Activated CD8-positive, alpha-beta memory T cell treated with anti-CD3 and anti-CD28 coated beads, Interleukin-2, amount 50 U/mL, for 4 hours (primary cell): ENCODE data around the gene TMEM74B.
"Not testable (repeated sequence)": the region's sequence is repeated elsewhere in the genome, so short reads cannot be mapped to it uniquely, and the experiment has no call there.

Experiments used
- DNase-seq: peaks from one replicate; pipeline ENCODE4 v3.0.0-alpha.2; 2020

Gene TMEM74B

DNA sequence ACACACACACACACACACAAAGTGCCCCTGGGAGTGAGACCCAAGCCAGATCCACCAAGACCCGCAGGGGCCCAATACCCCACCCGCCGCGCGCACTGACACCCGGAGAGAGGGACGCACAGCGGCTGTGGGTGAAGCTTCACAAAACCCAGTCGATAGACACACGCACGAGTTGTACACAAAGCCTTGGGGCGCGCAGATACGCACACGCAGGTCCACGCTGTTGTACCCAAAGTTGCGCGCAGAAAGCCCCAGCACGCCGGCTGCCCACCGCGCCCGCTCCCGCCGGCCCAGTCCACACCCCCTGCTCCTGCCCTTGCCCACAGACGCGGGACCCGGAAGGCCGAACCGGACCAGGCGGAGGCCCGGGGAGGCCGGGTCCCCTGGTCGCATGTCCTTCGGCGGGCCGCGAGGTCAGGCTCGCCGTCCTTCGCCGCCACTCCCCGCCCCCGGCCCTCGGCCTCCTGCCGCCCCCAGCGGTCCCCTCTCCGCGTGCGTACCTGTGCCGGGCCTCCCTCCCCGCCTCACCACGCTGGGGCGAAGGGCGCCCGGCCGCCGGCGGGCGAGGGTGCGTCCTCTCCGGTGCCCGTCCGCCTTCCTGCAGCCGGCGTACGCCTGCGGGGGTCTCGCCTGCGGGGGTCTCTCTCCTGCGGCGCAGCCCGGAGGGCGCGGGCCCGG is at the start of gene TMEM74B:
TMEM74B (minus strand) TSS at position 344 of the 678 bp plus-strand sequence. CDS start 1,180 bp downstream, outside the sequence.
- no peak for DNase-seq

DNA sequence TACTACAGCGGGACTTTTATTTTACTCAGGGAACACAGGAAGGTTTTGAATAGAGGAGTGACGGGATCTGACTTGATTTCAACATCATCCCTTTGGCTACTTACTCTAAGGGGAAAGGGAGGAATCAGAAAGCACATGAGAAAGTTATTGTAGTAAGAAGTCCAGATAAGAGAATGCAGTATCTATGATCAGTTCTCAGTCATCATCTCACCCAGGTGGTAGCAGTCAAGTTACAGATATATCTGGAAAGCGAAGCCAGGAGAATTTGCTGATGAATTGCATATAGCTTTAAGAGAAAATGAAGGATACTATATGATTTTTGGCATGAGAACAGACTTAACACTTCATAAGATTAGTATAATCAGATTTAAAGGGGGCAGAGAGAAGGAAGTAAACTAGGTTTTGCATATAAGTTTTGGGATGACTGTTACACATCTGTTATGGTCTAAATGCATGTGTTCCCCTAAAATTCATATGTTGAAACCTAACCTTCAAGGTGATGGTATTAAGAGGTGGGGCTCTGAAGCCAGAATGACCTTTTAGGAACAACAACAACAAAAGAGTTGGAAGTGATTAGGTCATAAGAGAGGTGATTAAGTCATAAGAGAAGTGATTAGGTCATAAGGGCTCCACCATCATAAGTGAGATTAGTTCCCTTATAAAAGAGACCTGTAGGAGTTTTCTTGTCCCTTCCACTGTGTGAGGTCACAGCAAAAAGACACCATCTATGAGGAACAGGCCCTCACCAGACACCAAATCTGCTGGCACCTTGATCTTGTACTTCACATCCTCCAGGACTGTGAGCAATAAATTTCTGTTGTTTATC is 47.7 kb upstream of the TMEM74B start:
- DNase-seq = no peak

DNA sequence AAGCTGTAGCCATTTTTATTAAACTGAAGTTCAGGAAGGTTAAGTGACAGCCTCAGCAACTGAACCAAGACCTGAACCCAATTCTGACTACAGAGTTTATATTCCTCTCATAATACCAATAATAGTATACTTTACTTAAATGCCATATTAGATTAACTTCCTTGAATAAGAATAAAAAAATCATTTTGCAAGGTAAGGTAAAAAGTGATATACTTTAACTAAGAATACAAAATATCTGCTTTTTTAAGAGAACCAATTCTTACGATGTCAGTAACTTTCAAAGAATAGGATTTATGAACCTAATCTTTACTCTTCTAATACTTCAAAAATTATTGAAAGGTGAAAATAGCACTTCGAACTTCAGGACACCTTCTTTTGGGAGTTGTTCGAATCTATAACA is 44.8 kb upstream of the TMEM74B start:
- no peak for DNase-seq

DNA sequence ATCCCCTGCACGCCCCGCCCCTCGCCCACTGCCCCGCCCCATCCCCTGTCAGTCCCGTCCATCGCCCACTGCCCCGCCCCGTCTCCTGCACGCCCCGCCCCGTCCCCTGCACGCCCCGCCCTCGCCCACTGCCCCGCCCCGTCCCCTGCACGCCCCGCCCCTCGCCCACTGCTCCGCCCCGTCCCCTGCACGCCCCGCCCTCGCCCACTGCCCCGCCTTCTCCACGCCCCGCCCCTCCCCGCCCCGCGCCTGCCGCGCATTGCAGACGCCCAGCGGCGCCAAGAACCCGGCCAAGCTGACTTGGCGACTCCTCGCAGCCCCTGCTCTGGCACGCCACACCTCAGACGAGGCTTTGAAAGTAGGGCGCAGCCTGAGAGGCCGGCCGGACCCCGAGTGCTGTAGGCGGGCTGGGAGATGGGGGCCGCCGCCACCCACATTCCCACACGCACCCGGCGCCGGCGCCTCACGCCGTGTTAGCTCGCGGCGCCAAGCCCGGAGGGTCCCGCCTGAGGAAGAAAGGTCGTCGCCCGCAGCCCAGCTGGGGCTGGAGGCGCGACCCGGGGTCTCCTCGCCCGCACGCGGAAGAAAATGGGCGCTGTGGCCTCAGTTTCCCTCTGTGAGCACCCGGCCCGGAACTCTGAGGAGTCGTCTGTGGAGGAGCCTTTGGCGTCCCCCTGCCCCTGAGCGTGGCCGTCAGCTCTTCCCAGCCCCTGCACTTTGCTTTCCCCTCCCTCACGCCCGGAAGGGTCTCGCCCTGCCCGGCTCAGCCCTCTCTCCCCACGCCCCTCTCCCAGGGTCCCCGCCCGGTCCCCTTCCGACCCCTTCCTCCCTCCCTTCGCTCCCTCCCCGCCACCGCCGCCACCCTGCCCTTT is 41.2 kb upstream of the TMEM74B start, which contains the start of gene RAD21L1:
RAD21L1 (plus strand) TSS at position 262 of the 872 bp plus-strand sequence. CDS start 2,410 bp downstream, outside the sequence.
- peak; percentile 73 for DNase-seq

DNA sequence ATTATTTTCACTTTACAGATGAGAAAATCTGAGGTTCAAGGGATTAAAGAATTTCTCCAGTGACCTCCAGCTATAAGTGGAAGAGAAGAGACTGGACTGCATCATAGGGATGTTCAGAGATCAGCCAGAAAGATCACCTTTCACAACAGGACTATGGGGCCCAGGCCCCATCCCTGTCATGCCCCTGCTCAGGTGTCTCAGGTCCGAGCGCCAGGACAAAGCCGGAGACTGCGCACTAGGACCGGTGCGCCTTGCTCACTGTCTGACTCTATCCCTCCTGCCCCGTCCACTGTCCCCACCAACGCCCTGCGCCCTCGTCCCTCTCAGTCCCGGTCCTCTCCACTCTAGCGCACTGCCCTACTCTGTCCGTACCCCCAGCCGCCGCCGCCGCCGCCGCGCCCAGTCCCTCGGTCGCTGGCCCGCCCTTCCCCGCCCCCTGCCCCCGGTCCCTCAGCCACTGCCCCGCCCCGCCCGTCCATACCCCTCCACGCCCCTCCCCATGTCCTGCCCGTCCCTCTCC is 40.5 kb upstream of the TMEM74B start:
- DNase-seq = no peak

DNA sequence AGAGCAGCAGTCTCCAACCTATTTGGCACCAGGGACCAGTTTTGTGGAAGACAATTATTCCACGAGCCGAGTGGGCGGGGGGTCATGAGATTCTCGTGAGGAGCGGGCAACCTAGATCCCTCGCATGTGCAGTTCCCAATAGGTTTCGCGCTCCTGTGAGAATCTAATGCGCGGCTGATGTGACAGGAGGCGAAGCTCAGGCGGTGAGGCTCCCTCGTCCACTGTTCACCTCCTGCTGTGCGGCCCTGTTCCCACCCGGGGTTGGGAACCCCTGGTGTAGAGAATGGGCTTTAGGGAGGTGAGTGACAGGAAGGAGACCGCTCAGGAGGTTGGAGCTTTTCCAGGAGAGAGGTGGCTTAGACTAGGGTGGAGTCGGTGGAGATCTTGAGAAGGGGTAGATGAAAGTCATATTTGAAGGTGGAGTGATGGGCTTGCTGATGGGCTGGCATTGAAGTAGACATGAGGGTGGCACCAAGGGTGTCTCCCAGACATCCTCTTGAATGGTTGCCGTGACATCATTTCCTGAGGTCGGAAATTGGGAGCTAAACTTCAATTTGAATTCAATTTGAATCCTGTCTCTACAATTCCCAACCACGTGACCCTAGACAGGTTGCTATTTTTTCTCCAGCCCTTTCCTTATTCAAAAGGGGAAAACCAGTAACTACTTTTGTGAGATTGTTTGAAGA is 39.6 kb upstream of the TMEM74B start:
- no peak for DNase-seq

DNA sequence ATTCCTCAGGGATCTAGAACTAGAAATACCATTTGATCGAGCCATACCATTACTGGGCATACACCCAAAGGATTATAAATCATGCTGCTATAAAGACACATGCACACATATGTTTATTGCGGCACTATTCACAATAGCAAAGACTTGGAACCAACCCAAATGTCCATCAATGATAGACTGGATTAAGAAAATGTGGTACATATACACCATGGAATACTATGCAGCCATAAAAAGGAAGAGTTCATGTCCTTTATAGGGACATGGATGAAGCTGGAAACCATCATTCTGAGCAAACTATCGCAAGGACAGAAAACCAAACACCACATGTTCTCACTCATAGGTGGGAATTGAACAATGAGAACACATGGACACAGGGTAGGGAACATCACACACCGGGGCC is 38.0 kb upstream of the TMEM74B start:
- not testable (repeated sequence) for DNase-seq

DNA sequence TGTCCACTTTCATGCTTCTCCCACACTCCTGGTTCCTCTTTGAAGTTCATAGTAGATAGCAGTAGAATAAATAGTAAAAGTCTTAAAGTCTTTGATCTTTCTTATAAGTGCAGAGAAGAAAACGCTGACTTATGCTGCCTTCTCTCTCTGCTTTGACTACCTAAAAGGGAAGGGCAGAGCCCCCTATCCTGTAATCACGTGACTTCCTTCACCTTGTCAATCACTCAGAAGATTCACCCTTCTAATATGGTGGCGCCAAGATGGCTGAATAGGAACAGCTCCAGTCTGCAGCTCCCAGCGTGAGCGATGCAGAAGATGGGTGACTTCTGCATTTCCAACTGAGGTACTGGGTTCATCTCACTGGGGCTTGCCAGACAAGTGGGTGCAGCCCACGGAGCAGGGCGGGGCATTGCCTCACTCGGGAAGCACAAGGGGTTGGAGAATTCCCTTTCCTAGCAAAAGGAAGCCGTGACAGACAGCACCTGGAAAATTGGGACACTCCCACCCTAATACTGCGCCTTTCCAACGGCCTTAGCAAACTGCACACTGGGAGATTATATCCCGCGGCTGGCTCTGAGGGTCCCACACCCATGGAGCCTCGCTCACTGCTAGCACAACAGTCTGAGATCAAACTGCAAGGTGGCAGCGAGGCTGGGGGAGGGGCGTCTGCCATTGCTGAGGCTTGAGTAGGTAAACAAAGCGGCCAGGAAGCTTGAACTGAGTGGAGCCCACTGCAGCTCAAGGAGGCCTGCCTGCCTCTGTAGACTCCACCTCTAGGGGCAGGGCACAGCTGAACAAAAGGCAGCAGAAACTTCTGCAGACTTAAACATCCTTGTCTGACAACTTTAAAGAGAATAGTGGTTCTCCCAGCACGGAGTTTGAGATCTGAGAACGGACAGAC is 32.0 kb upstream of the TMEM74B start:
- DNase-seq = not testable (repeated sequence)

DNA sequence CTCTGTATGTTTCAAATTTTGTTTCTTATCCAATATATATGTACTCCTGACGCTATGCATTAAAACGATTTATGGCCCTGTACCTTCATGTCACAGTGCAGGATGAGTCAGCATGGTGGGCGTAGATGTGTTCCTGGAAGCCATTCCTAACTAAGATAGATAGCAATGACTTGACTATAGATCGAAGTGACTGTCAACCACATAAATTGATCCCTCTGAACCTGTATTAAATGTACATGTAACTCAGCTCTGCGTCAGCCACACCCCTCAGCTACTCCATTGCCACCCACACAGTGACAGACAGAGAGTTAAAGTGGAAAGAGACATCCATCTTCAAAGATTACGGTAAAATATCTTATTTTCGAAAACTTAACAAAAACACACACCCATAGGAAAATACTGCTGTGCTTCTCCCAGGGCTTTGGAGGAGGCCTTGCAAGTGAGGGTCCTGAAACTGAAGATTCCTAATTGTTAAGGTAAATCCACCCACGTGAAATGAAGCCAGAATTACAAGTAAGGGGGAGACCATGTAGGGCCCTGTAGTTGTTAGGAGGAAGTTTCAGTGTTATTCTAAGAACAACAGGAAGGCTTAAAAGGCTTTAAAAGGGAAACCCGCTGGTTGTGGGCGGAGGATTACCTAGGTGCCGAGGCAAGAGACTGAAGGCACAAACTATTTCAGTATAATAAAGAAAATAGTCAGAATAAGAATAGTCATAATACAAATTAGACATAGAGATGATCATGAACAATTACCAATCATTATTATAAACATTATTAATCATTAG is 30.8 kb upstream of the TMEM74B start:
- DNase-seq = no peak

DNA sequence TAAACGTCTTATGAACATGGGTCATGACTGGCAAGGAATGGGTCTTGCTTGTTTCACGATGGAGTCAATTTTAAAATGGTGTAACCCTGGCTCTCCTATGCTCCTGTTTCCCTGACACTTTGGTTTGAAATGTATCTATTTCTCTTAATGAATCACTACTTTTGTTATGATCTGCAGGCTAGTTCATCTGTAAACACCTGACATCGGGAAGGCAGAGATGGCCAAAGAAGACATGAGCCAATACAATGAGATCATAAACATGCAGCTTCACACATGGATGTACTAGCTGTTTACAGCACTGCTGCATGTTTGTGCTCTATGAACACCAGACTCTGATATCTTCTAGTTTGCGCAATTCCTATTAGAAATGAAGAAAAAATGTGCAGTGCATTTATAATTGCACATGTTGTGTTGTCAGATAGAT is 30.1 kb upstream of the TMEM74B start:
- no peak for DNase-seq

DNA sequence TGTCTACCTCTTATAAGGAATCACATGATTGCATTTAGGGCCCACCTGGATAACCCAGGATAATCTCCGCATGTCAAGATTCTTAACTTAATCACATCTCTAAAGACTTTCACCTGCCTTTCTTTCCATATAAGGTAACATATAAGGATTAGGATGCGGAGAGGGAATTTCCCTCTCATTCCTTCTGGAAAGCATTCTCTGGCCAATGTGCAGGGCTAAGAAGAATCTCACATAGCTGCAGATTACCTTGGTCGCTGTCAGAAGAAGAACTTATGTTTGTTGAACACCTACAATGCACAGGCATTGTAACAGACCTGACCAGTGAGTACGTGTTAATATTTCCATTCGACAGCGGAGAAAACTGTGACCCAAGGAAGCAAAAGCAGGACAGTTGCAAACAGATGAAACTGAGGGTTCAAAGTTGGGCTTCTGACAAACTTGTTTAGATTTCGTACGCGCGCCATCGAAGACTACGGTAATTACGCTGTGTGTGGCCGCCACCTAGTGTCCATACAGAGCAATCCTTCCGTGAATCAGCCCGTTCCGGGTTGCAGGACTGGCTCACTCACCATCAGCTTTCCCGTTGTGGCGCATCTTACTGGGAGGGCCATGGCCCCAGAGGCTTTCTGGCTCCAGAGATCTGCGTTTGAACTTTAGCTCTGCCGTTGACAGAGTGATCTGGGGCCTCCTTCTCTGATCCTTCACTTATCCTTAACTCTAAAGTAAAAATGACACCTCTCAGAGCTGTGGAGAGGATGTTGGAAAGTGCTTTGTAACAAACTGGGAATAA is 28.0 kb upstream of the TMEM74B start:
- DNase-seq = peak; percentile 68

DNA sequence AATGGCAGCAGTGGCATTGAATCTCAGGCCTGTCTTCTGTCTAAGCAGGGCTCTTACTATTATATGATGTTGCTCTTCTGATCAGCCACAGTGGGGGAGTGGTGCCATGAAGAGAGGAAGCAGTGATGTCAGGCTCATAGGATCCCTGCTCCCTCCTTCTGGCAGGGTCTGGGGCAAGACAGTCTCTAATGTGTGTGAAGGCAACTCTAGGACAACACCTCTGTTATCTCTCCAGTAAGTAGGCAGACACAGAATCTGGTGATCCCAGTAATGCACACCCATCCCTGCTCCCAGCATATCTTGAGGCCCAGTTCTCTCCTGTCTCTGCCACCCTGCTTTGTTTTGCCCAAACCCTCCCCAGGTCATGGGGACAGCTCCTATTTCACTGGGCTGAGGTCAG is 27.2 kb upstream of the TMEM74B start:
- no peak for DNase-seq

DNA sequence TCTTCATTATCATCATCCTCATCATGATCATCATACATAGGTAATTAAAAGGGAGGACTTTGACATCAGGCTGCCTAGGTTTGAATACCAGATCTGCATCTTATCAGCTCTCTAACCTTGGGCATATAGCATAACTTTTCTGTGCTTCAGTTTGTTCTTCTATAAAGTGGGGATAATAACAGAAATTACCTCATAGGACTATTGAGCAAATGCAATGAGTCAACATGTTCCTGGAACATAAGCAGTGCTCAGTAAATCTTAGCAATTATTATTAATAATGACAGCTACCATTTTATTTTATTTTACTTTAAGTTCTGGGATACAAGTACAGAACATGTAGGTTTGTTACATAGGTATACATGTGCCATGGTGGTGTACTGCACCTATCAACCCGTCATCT is 25.7 kb upstream of the TMEM74B start:
- DNase-seq = no peak

DNA sequence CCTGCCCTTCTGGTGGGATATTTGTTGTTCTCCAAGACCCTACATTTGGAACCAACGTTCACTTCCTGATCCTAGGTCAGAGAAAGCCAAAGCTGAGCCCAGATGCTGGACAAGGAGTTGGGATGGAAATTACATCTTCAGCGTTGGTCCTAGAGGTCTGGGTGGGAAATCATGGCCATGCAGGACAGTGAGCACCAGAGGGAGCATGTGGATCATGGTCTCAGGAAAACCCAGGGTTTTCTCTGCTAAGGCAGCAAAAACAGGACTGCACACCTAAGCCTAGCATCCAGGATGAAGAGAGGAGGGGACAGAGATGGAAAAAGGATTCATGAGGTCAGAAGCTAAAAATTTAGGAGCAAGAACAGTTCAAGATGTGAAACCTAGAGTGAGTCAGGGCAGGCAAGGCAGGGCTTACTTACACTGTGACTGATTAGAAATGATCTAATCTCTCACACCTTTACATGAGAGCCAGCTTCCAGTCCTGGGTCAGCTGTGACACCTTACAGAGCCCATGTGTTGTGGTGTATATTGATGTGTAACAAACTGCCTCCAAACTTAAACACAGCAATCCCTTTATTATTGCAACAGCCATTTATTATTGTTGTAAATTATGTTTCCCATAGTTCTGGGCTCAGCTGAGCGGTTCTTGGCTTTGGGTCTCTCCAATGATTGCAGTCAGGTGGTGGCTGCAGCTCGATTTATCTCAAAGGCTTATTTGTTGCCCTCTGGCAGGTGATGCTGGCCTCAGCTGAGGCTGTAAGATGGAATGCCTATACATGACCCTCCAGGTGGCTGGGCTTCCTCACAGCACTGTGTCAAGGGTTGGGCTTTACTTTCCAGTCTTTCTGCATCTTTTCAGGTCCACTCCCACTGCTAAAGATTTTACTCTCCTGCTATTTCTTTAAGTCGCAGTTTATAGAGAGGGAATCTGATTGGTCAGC is 24.9 kb upstream of the TMEM74B start:
- DNase-seq = no peak

DNA sequence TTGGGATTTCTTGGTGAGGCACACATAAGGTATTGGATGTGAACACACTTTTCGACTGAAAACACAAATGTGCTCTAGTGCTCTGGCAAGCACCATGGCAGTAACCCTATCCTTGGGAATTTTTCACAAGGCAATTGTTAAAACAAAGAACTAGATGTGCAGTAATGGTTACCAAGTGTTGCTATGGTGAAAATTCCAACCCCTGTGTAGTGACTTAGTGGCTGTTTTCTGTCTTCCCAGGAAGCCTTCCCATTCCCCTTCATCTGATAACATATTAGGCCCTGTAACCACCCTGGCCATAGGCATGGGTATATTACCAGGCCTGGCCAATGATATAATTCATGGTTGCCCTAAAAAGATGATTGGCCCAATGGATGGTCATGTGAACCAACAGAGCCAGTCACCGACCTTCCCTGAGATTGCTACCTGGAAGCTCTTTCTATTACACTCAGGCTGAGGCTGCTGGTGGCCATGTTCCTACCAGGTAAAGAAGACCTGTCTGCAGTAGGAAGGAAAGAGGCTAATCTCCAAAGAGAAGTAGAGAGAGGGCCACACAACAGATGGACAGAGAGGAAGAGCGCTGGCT is 22.6 kb upstream of the TMEM74B start:
- DNase-seq = no peak

DNA sequence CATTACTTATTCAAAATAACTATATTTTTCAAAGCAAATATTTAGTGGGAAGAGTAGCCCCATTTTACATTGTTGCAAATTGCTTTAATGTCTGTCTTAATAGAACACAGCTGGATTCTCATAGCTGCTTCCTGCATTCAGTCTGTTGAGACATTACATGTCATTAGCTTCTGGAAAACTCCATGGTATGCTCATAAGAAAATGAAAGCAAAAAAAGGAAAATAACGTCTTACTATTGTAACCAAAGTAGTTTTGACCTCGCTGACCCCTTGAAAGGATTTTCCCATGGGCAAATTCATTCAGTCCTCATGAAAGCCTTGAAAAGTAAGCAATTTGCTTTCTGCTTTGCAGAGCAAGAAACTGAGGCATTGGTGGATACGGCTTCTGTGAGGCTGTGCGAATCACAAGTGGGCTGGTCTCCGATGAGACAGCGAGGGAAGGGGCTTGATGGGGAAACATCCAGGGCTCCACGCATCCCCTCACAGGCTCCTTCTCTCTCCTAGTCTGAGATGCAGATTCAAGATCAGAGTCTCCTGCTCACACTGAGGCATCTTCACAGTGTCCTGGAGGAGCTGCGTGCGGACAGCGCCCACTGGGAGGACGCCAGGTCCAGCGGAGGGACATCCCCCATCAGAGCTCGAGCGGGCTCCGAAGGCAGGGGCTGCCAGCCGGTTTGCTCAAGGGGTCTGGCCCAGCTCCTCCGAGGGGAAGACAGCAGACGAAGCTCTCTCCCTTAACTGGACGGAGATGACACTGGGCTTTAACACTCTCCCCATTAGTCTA is 21.8 kb upstream of the TMEM74B start:
- DNase-seq = no peak

DNA sequence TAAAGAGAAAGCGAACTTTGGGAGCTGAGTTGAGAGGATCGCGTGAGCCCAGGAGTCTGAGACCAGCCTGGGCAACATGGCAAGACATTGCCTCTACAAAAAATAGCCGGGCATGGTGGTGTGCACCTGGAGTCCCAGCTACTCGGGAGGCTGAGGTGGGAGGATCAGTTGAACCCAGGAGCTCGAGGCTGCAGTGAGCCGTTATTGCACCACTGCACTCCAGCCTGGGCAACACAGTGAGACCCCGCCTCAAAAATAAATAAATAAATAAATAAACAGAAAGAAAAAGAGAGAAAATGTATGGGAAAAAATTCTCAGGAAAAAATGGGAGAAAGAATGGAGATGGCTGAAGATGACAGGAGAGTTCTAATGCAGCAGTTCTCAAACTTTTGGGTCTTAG is 21.0 kb upstream of the TMEM74B start:
- DNase-seq = no peak
